HG03460 (cell line): Measurements from ENCODE around the gene MBD3L1.

Experiments used
- ATAC-seq: cut with Tn5 transposase; IDR thresholded peaks from one replicate; pipeline ENCODE4 v1.9.1; 2021; ENCODE audit not compliant: unreplicated experiment

The MBD3L1 gene

DNA sequence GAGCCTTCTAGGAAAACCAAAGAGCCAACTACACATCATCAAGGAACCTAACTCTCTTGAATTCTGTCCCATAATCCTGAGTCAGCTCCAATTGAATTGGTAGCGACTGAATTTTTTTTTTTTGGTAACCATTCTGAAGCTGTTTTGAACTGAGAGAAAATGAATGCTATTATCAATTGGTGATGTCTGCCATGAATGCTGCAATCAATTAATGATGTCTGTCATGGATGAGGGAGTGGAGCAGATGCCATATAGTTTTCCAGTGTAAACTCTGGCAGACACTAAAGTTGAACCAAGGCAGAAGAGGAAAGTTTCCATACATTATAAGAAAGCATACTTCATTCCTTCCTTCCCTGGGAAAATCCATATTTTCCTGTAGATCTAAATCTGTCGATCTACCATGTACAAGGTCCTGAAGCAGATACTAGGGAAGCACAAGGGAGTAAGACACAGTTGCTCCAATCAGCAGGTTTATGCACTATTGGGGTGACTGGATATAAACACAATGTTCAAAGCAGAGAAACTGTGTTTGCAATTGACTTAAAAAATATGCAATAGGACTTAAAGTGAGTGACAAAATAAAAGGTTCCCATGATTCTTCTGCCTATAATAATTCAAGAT is 48.8 kb downstream of the MBD3L1 start:
- ATAC-seq = no peak

GRCh38 chr19:8881512-8881911 is 49.3 kb downstream of the MBD3L1 start:
- no peak for ATAC-seq

DNA sequence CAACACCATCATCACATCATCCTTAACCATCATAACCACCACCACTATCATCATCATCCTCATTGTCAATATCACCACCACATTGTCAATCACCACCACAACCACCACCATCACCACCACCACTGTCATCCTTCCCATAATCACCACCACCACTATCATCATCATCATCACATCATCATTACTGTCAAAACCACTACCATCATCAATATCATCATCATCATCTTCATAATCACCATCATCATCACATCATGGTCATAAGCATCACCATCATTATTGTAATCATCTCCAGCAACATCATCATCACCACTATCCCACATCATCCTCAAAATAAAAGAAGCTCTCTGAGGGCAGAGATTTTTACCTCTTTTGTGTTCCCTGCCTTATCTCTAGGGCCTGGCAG is 52.2 kb downstream of the MBD3L1 start:
- ATAC-seq = no peak

GRCh38 chr19:8887364-8887763 is 55.2 kb downstream of the MBD3L1 start:
- no peak for ATAC-seq

- no peak for ATAC-seq
These were observed 58.1 kb downstream of the MBD3L1 start for GRCh38 chr19:8890260-8890659.
